SH-SY5Y (cell line): ENCODE results near the gene BMP8A.

Source experiments
- GATA2 ChIP-seq: IDR thresholded peaks from 2 replicates; pipeline ENCODE4 v1.6.1; 2011; ENCODE audit warnings: mild to moderate bottlenecking, low read depth, low read length
- GATA3 ChIP-seq: IDR thresholded peaks from 2 replicates; pipeline ENCODE4 v1.6.1; 2011; ENCODE audit warnings: low read depth, mild to moderate bottlenecking, low read length, moderate library complexity

BMP8A gene, protein sequence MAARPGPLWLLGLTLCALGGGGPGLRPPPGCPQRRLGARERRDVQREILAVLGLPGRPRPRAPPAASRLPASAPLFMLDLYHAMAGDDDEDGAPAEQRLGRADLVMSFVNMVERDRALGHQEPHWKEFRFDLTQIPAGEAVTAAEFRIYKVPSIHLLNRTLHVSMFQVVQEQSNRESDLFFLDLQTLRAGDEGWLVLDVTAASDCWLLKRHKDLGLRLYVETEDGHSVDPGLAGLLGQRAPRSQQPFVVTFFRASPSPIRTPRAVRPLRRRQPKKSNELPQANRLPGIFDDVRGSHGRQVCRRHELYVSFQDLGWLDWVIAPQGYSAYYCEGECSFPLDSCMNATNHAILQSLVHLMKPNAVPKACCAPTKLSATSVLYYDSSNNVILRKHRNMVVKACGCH

GRCh38 chr1:39491146-39491921 lies at the start of gene BMP8A:
TSS of gene BMP8A (plus strand) at chr1:39491636. CDS start at chr1:39491992, 356 bp downstream.
- TF ChIP-seq GATA3 (no peak), GATA2 (no peak)

- TF ChIP-seq GATA3 (no peak), GATA2 (no peak)
Measured at GRCh38 chr1:39441797-39442196, 49.6 kb upstream of the BMP8A start.

- no peak for TF ChIP-seq GATA3
- TF ChIP-seq GATA2: no peak
Measured at GRCh38 chr1:39445573-39445972, 45.9 kb upstream of the BMP8A start.

DNA sequence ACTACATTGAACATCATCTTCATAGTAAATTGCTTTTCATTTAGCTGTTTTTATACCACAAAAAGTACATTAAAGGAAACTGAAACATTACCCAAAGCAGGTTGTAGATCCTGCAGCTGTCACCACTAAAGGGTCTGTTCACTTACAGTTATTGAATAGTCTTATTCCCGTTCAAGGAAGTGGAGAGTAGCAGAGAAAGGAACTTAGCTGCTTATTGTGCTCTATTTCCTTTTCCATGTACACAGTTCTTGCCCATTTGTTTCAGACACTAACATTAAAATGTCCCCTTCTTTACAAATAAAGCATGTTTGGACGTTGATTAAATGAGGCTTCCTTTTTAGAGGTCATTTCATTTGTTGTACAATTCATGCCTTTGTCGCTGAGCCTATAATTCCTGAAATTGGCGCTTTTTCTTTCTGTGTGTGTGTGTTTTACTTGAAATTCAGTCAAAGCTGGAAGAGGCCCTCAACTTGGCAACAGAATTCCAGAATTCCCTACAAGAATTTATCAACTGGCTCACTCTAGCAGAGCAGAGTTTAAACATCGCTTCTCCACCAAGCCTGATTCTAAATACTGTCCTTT lies 44.4 kb upstream of the BMP8A start:
- TF ChIP-seq GATA3: no peak

DNA sequence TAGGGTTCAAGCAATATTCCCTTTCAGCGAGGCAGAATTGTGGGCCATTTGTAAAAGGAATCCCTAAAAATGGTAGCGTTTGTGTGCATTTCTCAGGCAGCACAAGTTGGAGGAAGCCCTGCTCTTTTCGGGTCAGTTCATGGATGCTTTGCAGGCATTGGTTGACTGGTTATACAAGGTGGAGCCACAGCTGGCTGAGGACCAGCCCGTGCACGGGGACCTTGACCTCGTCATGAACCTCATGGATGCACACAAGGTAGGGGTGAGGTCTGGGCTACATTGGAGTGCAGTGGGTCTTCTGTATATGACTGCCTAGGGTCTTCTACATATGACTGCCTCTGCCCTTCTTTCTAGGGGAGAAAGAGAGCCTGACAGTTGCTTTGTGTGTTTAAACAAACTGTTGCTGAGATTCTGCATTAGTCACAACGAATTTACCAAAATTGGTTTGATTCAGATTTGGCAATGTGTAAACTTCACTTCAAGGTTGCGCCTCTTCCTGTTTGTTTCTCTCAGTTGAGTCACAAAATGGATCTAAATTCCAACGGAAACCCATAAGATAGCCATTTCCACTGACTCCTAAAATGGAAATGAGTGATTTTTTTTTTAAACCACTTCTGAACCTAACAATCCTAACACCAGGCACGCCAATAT lies 40.4 kb upstream of the BMP8A start:
- TF ChIP-seq GATA2 (no peak), GATA3 (no peak)

- no peak for TF ChIP-seq GATA3
- no peak for TF ChIP-seq GATA2
Measured at GRCh38 chr1:39452081-39452480, 39.4 kb upstream of the BMP8A start.

DNA sequence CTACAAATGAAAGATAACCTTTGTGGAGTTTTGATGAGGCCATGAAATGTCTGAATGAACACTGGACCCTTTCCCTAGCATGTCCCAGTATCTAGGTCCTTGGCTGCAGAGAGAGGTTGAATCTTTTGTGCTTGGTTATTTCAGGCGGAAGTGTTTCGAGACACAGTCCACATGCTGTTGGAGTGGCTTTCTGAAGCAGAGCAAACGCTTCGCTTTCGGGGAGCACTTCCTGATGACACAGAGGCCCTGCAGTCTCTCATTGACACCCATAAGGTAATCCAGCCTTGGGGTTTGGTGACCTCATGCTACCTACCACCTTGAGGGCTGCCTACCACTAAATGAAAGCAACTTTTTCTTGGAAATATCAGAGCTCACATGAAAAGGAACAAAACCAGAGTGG lies 38.9 kb upstream of the BMP8A start:
- TF ChIP-seq GATA3 (no peak), GATA2 (no peak)

DNA sequence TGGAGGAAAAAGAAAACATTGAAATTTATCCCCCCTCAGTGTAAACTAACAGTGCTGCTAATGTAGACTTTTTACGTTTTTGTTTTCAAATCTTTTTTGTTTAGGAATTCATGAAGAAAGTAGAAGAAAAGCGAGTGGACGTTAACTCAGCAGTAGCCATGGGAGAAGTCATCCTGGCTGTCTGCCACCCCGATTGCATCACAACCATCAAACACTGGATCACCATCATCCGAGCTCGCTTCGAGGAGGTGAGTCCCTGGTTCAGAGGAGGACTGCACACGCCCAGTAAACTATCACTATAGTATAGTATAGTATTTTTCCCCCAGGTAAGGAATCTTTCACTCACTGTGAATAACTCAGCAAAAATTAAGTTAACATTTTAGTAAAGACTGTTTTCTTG lies 37.8 kb upstream of the BMP8A start:
- TF ChIP-seq GATA3 (no peak), GATA2 (no peak)

DNA sequence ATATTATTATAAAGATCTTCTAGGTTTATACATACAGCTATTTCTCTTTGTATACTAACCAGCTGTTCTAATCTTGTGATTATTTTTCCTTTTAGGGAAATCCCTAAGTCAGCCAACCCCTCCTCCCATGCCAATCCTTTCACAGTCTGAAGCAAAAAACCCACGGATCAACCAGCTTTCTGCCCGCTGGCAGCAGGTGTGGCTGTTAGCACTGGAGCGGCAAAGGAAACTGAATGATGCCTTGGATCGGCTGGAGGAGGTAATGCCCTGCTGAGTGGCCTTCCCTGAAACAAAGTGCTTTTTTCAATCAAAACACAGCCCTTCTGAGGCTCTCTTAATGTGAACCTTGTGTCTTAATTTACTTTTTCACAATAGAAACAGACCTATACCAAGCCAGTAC lies 32.4 kb upstream of the BMP8A start:
- TF ChIP-seq GATA2: no peak
- TF ChIP-seq GATA3: no peak

DNA sequence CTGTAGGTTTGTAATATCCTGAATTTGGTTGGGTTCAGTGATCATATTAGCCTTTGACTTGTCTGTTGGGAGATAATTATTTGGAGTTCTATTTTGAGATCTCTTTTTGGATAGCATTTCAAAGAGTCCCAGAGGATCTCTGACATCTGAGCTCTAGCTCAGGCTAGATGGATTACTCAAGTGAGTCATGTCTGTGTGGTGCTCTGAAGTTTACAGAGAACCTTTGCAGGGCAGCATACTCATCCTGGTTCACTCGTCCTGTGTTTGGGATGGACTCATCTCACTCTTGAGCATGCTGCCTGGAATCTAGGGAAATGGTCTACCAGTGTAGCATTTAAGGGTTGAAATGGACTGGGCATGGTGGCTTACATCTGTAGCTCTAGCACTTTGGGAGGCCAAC lies 29.4 kb upstream of the BMP8A start:
- TF ChIP-seq GATA2 (no peak), GATA3 (no peak)

GRCh38 chr1:39466413-39467107 lies 24.9 kb upstream of the BMP8A start:
- TF ChIP-seq GATA3: no peak

GRCh38 chr1:39469150-39469549 lies 22.3 kb upstream of the BMP8A start:
- TF ChIP-seq GATA2: no peak

DNA sequence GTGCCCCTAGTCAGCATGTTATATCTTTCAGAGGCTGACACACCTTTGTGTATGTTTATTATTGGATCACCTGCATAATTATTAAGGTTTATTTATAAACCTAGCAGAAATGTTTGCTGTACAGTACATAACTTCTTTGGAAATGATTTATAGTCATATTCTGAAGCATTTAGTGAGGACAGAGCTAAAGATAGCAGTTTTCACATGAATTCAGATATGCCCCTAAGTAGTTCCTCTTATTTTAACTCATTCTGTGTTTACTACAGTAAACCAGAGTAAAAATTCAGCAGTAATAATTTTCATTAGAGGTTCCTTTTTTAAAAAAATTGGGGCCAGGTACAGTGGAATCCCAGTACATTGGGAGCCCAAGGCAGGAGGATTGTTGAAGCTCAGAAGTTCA lies 21.4 kb upstream of the BMP8A start:
- TF ChIP-seq GATA3: no peak
- TF ChIP-seq GATA2: no peak

DNA sequence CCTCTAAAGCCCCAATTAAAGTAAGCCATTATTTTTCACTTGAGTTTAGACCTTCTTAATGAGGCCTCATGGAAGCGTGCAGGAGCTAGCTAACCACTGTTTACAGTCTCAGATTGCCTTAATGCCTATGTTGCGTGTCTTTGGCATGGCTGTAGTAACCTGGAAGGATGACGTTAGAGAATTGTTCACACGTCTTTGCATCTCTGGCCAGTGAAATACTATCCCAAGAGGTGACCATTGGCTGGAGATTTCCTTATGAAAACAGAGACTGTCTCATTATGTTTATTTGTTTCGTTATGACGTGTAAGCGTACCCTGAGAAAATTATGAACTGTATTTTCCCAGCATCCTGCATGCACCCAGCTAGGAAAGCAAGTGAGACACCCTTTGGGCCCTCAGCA lies 18.6 kb upstream of the BMP8A start:
- no peak for TF ChIP-seq GATA2
- no peak for TF ChIP-seq GATA3
